Epithelial cell of esophagus (primary cell): Measurements from ENCODE around the gene APLF.

ENCODE experiments used
- DNase-seq: peaks from one replicate; pipeline ENCODE4 v3.0.0; 2010; ENCODE audit warnings: low read depth
- H3K4me3 ChIP-seq: 2 replicates; pipeline ENCODE4 v1.5.1; 2011; ENCODE audit warnings: mild to moderate bottlenecking, low read length, control low read depth
- TF ChIP-seq, protein P1 (sequence below): IDR thresholded peaks from 2 replicates; pipeline ENCODE4 v1.5.1; 2011; ENCODE audit warnings: low read depth, mild to moderate bottlenecking, low read length, control low read depth, inconsistent platforms; ENCODE audit not compliant: insufficient read depth; ENCODE audit errors: missing control alignments

The APLF gene

DNA sequence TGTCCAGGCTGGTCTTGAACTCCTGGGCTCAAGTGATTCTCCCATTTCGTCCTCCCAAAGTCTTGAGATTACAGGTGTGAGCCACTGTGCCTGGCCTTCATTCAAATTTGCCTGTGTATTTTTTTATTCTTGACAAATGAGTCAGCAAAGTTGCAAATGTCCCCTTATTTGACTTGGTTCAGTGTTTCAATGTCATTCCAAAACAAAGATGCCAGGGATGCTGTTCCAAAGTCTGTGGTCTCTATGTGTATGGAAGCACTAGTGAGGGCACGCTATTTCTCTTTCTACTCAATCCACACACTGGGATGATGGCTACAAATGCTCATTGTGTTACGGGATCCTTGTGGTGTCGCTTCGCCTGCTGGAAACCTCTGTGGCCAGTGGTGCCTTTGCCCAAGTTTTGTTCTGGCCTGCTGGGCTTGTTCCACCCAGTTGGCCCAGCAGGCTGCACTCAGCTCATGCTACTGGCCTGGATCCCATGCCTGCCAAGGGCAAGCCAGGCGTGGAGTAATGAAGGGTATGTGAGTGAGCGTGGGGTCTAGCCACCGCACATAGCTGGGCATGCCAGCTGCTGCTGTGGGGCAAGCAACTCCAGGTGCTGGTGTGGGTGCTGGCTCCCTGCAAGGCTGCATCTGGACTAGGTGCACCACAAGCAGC lies 35.9 kb upstream of the APLF start:
- no peak for DNase-seq
- TF ChIP-seq, protein P1, sequence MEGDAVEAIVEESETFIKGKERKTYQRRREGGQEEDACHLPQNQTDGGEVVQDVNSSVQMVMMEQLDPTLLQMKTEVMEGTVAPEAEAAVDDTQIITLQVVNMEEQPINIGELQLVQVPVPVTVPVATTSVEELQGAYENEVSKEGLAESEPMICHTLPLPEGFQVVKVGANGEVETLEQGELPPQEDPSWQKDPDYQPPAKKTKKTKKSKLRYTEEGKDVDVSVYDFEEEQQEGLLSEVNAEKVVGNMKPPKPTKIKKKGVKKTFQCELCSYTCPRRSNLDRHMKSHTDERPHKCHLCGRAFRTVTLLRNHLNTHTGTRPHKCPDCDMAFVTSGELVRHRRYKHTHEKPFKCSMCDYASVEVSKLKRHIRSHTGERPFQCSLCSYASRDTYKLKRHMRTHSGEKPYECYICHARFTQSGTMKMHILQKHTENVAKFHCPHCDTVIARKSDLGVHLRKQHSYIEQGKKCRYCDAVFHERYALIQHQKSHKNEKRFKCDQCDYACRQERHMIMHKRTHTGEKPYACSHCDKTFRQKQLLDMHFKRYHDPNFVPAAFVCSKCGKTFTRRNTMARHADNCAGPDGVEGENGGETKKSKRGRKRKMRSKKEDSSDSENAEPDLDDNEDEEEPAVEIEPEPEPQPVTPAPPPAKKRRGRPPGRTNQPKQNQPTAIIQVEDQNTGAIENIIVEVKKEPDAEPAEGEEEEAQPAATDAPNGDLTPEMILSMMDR: no peak
- no peak overlapping the region for H3K4me3 ChIP-seq

DNA sequence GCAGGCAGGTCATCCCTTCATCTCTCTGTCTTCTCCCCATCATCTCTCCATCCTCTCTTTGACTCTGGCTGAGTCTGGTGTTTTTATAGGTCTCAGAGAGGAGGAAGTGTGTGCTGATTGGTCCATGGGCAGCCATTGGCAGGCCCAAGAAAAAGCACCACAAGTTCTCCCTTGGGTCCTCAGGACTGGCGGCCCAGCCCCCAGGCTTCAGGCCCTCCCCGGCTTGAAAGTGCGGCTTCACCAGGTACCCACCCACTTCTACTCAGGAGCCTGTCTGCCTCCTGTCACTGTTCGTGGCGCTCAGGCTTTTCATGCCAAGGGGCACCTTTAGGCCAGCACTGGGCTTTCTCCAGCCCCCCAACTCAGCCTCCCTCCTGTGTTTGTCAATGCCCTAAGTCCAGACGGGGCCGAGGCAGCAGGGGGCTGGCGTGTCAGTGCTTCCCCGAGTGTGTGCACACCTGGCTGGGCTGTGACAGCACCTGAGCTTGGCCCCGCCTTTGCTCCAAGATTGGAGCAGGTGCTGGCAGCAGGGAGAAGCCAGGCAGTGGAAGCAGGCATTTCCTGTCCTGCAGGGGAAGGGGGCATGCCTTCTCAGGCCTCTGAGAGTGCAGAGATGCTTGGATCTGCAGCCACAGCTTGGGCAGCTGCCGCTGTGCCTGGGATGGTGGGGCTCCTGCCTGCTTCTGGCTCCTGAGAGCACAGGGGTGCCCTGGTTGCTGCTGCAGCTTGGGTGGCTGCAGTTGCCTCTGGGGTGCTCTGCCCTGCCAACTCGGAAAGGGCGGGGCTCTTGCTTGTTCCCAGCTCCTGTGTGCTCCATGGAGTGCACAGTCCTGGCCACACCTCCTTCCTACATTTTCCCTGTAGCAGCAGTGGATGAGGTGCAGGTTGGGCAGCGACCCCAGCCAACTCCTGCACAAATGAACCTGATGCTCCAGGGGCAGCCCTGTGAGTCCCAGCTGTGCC lies 34.4 kb upstream of the APLF start:
- TF ChIP-seq, protein P1: no peak
- no peak for DNase-seq
- no peak overlapping the region for H3K4me3 ChIP-seq

GRCh38 chr2:68434981-68435380 lies 32.4 kb upstream of the APLF start:
- DNase-seq: no peak
- H3K4me3 ChIP-seq: no peak overlapping the region
- TF ChIP-seq, protein P1: no peak

- H3K4me3 ChIP-seq: no peak overlapping the region
- no peak for DNase-seq
- TF ChIP-seq, protein P1: no peak
Observed at GRCh38 chr2:68435615-68436014, 31.8 kb upstream of the APLF start.

GRCh38 chr2:68436270-68436669 lies 31.1 kb upstream of the APLF start:
- TF ChIP-seq, protein P1: no peak
- no peak for DNase-seq
- H3K4me3 ChIP-seq: no peak overlapping the region

DNA sequence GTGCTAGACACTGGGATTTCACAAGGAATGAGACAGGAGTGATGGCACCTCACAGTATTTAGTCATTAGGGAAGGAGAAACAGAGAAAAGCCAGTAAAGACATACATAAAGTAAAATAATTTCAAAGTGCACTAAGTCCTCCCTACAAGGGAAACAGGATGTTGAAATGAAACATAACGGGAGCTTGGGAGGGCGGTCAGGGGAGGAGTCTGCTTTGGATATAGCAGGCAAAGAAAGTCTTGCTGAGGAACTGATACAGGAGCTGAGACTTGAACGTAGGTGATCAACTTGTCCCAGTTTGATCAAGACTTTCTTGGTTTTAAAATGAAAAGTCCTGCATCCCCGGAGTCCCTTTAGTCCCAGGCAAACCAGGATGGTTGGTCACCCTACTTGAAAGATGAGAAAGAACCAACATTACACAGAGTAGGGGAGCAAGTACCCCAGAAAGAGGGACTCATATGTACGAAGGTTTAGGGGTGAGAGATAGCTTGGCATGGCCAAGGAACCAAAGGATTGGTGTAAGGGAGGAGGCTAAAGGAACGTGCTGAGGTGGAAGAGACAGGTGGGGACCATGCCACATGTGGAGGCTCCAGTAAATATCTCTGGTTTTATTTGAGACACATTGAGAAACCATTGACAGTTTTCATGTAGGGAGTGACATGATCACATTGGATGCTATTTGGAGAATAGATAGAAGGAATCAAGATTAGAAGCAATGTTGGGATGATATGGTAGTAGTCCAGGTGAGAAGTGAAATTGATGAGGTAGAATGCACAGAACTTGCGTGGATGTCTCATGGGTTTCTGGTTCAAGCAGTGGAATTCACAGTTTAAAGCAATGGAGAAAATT lies 28.7 kb upstream of the APLF start:
- no peak overlapping the region for H3K4me3 ChIP-seq
- TF ChIP-seq, protein P1: no peak
- no peak for DNase-seq
